Measurements from ENCODE around the gene BAIAP3.

Gene BAIAP3

DNA sequence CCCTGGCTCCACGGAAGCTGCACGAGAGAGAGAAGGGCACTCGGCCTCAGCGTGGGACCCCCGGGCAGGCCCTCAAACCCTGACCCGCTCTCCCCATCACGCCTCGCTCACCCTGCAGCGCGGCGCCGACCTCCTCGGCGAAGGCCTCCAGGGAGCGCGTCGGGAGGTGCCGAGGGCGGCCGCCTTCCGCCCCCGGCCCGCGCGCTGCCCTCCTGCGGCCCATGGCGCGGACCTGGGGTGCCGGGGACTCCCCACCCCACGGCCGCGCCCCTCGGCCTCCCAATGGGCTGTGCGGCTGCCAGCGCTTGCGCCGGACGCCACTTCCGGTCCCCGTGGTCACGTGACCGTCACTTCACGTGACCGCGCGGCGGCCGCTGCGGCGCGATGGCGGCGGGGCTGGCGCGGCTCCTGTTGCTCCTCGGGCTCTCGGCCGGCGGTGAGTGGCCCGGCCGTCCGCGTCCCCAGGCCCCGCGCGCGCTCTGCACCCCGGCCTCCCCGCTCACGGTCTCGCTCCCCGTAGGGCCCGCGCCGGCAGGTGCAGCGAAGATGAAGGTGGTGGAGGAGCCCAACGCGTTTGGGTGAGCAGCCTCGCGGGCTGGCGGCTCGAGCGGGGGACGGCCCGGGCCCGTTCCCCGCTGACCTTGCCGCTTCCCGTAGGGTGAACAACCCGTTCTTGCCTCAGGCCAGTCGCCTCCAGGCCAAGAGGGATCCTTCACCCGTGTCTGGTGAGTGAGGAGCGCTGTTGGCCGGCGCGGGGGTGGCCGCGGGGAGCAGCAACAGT is 18.3 kb downstream of the BAIAP3 start, which contains the start of the genes GNPTG and TSR3:
Gene GNPTG, plus strand, starts transcription at position 350 of the 781 bp plus-strand sequence. Its CDS starts 35 bp downstream, at position 385.
Gene TSR3, minus strand, starts transcription at position 297 of the 781 bp plus-strand sequence. Its CDS starts 74 bp downstream, at position 223.
- DNase-seq, result peak; percentile 83 to 91 (median 83)
- Histone ChIP-seq H3K4me1 (ENCODE audit: control extremely low read depth in 1 of 4, control insufficient read depth in 4 of 4, insufficient read depth in 4 of 4, low read length in 3 of 4) (peaks cover 9 to 29% (median 21%) of the 10 kb centered on the region in 4 experiments), H3K36me3 (ENCODE audit: control insufficient read depth in 4 of 4, insufficient read depth in 4 of 4, low read length in 3 of 4) (peaks cover 2 to 30% (median 18%) of the 10 kb centered on the region in 4 experiments), H3K27ac (ENCODE audit: insufficient read depth in 1 of 2, low read depth in 1 of 2, low read length in 2 of 2, poor library complexity in 1 of 2, severe bottlenecking in 2 of 2) (peak within 1 kb of the TSS; percentile 33 to 73), H3K9me3 (ENCODE audit: control extremely low read depth in 1 of 5, control insufficient read depth in 4 of 5, insufficient read depth in 2 of 5, low read depth in 1 of 5, low read length in 4 of 5) (no peaks in the 10 kb centered on the region), H3K27me3 (replicated peaks in 2 of 5; ENCODE audit: control insufficient read depth in 4 of 5, insufficient read depth in 5 of 5, low read length in 4 of 5) (no peaks in the 10 kb centered on the region), H3K4me3 (ENCODE audit: control insufficient read depth in 1 of 7, extremely low read depth in 1 of 7, insufficient read depth in 4 of 7, low read depth in 2 of 7, low read length in 6 of 7) (peak within 1 kb of the TSS; percentile 78 to 99 (median 92))
- ChIA-PET POLR2A (no interaction called here), CTCF (interaction anchor here (1.6 kb wide), 1 partner anchor 14 kb away, joined by 7 read pairs; no protein-coding TSS in a partner anchor)
- under 1% methylated on average over 65 of the region's 98 CpGs for WGBS (ENCODE audit: insufficient coverage)

DNA sequence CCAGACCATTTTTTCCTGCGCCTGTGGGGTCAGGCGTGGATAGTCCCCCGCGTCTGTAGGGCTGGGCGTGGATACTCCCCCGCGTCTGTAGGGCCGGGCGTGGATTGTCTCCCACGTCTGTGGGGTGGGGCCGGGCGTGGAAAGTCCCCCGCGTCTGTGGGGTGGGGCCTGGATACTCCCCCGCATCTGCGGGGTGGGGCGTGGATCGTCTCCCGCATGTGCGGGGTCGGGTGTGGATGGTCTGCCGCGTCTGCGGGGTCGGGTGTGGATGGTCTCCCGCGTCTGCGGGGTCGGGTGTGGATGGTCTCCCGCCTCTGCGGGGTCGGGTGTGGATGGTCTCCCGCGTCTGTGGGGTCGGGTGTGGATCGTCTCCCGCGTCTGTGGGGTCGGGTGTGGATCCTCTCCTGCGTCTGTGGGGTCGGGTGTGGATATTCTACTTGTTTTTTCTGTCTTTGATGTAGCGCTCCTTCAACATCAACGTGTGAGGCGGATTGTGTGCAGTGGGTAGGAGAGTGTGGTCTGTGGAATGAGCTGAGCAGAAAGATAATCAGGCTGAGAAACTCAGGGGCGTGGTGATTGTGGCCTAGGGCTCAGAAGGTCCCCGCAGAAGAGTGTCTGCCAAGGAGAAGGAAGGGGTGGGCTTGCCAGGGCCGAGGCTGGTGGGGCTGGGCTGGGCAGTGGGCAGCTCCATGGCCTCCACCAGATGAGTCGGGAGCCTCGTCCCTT is 21.5 kb downstream of the BAIAP3 start:
- Histone ChIP-seq H3K36me3 (ENCODE audit: control insufficient read depth in 4 of 4, insufficient read depth in 4 of 4, low read length in 3 of 4) (peaks cover 0 to 16% (median 8%) of the 10 kb centered on the region in 4 experiments), H3K27ac (ENCODE audit: insufficient read depth in 1 of 2, low read depth in 1 of 2, low read length in 2 of 2, poor library complexity in 1 of 2, severe bottlenecking in 2 of 2) (no peak overlapping the region), H3K9me3 (ENCODE audit: control extremely low read depth in 1 of 5, control insufficient read depth in 4 of 5, insufficient read depth in 2 of 5, low read depth in 1 of 5, low read length in 4 of 5) (no peaks in the 10 kb centered on the region), H3K27me3 (replicated peaks in 2 of 5; ENCODE audit: control insufficient read depth in 4 of 5, insufficient read depth in 5 of 5, low read length in 4 of 5) (no peaks in the 10 kb centered on the region), H3K4me1 (ENCODE audit: control extremely low read depth in 1 of 4, control insufficient read depth in 4 of 4, insufficient read depth in 4 of 4, low read length in 3 of 4) (peaks cover 9 to 29% (median 21%) of the 10 kb centered on the region in 4 experiments), H3K4me3 (ENCODE audit: control insufficient read depth in 1 of 7, extremely low read depth in 1 of 7, insufficient read depth in 4 of 7, low read depth in 2 of 7, low read length in 6 of 7) (no peak overlapping the region)
- POLR2A ChIA-PET, result no interaction called here
- CTCF ChIA-PET, result interaction anchor here (0.7 to 1.8 kb wide), 4 partner anchors 8 to 43 kb away, joined by 3 to 9 read pairs (median 4); no protein-coding TSS in a partner anchor
- WGBS (ENCODE audit: insufficient coverage), result 96% methylated on average over 22 of the region's 49 CpGs
- DNase-seq, result peak in 1 of 3 donors; percentile 44

DNA sequence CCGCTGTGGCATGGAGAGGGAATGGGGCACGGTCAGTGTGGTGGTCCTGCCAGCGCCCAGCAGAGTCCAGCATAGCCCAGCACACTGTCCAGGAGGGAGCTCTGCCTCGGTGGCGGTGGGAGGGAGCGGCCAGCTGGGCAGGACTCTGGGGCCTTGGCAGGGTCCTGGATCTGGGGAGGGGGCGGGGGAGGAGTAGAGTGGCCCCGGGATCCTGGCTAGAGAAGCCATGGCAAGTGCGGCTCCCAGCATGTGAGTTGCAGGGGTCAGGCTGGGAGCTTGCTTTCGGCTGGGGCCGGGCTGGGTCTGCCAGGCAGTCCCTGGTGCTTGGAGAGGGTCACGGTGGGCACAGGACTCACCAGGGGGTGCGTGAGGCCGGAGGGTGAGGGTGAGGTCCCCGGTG is 22.1 kb downstream of the BAIAP3 start:
- no peak for DNase-seq
- Histone ChIP-seq H3K27ac (ENCODE audit: insufficient read depth in 1 of 2, low read depth in 1 of 2, low read length in 2 of 2, poor library complexity in 1 of 2, severe bottlenecking in 2 of 2) (no peak overlapping the region), H3K4me3 (ENCODE audit: control insufficient read depth in 1 of 7, extremely low read depth in 1 of 7, insufficient read depth in 4 of 7, low read depth in 2 of 7, low read length in 6 of 7) (no peak overlapping the region), H3K9me3 (ENCODE audit: control extremely low read depth in 1 of 5, control insufficient read depth in 4 of 5, insufficient read depth in 2 of 5, low read depth in 1 of 5, low read length in 4 of 5) (no peaks in the 10 kb centered on the region), H3K27me3 (replicated peaks in 2 of 5; ENCODE audit: control insufficient read depth in 4 of 5, insufficient read depth in 5 of 5, low read length in 4 of 5) (no peaks in the 10 kb centered on the region), H3K4me1 (ENCODE audit: control extremely low read depth in 1 of 4, control insufficient read depth in 4 of 4, insufficient read depth in 4 of 4, low read length in 3 of 4) (peaks cover 9 to 26% (median 20%) of the 10 kb centered on the region in 4 experiments), H3K36me3 (ENCODE audit: control insufficient read depth in 4 of 4, insufficient read depth in 4 of 4, low read length in 3 of 4) (peaks cover 0 to 16% (median 9%) of the 10 kb centered on the region in 4 experiments)
- POLR2A ChIA-PET, result no interaction called here
- CTCF ChIA-PET, result interaction anchor here (0.7 to 1.8 kb wide), 2 partner anchors 10 to 19 kb away, joined by 3 to 5 read pairs; no protein-coding TSS in a partner anchor
- 89% methylated on average over 14 of the region's 15 CpGs for WGBS (ENCODE audit: insufficient coverage)

DNA sequence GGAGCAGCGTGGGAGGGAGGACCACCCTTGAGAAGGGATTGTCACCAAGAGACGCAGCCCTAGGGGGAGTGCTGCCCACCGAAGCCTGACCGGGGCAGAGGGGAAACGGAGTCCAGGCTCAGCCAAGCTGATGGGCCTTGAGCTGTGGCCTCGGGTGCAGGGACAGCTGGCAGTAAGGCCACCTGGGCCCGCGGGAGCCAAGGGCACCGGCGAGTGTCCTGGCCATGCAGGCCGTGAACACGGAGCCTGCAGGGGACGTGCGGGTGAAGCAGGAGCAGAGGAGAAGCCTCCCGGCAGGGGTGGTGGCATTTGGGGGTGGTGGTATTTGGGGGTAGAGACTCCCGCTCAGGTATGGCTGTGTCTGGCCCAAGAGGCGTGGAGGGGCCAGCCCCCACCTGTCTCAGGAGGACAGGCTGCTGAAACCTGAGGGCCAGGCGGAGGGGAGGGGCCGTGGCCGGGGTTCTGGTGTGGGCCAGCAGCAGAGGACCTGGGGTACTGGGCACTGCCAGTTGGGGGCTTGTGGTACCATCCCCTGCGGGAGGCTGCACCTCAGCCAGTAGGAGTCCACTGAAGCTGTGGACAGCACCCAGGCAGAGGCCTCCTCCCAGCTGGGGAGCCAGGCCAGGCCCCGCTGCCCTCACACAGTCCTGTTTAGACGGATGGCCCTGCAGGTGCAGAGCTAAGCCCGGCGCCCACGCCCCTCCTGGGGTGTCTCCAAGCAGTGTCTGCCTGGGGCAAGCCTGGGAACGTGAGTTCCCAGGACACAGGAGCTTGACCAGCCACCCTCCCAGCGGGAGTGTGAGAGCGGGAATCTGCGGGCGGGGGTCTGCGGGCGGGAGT is 22.8 kb downstream of the BAIAP3 start:
- H3K27ac ChIP-seq (ENCODE audit: insufficient read depth in 1 of 2, low read depth in 1 of 2, low read length in 2 of 2, poor library complexity in 1 of 2, severe bottlenecking in 2 of 2), result no peak overlapping the region
- whole genome bisulfite sequencing (ENCODE audit: insufficient coverage), result 92% methylated on average over 26 of the region's 33 CpGs
- ChIA-PET POLR2A (interaction anchor here (0.6 kb wide), 1 partner anchor 52 kb away, joined by 3 read pairs; no protein-coding TSS in a partner anchor), CTCF (interaction anchor here (1.8 kb wide), 1 partner anchor 9 kb away, joined by 5 read pairs; no protein-coding TSS in a partner anchor)
- H3K27me3 ChIP-seq (replicated peaks in 2 of 5; ENCODE audit: control insufficient read depth in 4 of 5, insufficient read depth in 5 of 5, low read length in 4 of 5), result no peaks in the 10 kb centered on the region
- no peaks in the 10 kb centered on the region for H3K9me3 ChIP-seq (ENCODE audit: control extremely low read depth in 1 of 5, control insufficient read depth in 4 of 5, insufficient read depth in 2 of 5, low read depth in 1 of 5, low read length in 4 of 5)
- no peak overlapping the region for H3K4me3 ChIP-seq (ENCODE audit: control insufficient read depth in 1 of 7, extremely low read depth in 1 of 7, insufficient read depth in 4 of 7, low read depth in 2 of 7, low read length in 6 of 7)
- peaks cover 0 to 21% (median 11%) of the 10 kb centered on the region in 4 experiments for H3K36me3 ChIP-seq (ENCODE audit: control insufficient read depth in 4 of 4, insufficient read depth in 4 of 4, low read length in 3 of 4)
- H3K4me1 ChIP-seq (ENCODE audit: control extremely low read depth in 1 of 4, control insufficient read depth in 4 of 4, insufficient read depth in 4 of 4, low read length in 3 of 4), result peaks cover 7 to 19% (median 13%) of the 10 kb centered on the region in 4 experiments
- DNase-seq, result no peak

DNA sequence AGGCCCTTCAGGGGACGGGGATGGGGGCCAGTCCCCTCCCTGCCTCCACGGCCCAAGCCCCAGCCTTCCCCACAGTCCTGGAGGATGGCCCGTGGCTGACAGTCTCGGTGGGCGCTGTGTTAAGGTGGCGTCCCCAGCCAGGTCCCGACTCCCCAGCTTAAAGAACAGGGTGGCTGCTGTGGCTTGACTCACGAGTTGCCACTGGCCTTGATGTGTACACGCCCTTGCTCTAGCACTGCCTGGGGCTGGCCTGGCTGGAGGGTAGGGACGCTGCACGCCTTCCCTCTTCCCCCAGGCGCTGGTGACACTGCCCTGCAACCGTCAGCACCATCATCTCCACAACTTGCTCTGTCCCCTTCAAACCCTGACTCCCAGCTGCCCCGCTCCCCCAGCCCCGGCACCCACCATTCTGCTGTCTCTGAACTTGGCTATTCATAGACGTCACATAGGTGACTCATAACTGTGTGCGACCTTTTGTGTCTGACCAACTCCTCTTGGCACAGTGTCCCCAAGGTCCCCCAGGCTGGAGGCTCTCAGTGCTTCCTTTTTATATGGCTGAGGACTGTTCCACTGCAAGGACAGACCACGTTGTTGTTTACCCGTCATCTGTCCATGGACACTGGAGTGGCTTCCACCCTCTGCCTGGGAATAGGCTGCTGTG is 24.6 kb downstream of the BAIAP3 start:
- no peak for DNase-seq

DNA sequence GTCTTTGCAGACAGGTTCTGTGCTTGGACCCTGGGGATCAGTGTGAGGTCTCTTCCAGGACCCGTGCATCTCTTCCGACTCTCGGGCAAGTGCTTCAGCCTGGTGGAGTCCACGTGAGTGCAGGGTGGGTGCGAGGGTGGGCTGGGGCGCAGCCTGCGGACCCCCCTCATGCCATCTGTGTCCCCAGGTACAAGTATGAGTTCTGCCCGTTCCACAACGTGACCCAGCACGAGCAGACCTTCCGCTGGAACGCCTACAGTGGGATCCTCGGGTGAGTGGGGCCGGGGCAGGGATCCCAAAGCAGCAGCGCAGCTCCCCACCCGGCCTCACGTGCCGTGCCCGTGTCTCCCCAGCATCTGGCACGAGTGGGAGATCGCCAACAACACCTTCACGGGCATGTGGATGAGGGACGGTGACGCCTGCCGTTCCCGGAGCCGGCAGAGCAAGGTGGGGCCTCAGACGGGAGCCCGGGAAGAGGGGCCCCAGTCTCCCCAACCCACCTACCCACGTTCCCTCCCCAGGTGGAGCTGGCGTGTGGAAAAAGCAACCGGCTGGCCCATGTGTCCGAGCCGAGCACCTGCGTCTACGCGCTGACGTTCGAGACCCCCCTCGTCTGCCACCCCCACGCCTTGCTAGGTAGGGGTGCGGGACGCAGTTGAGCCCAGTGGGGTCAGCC is 28.4 kb downstream of the BAIAP3 start:
- Histone ChIP-seq H3K4me3 (ENCODE audit: control insufficient read depth in 1 of 7, extremely low read depth in 1 of 7, insufficient read depth in 4 of 7, low read depth in 2 of 7, low read length in 6 of 7) (no peak overlapping the region), H3K9me3 (ENCODE audit: control extremely low read depth in 1 of 5, control insufficient read depth in 4 of 5, insufficient read depth in 2 of 5, low read depth in 1 of 5, low read length in 4 of 5) (no peaks in the 10 kb centered on the region), H3K27ac (ENCODE audit: insufficient read depth in 1 of 2, low read depth in 1 of 2, low read length in 2 of 2, poor library complexity in 1 of 2, severe bottlenecking in 2 of 2) (no peak overlapping the region), H3K27me3 (replicated peaks in 2 of 5; ENCODE audit: control insufficient read depth in 4 of 5, insufficient read depth in 5 of 5, low read length in 4 of 5) (no peaks in the 10 kb centered on the region), H3K4me1 (ENCODE audit: control extremely low read depth in 1 of 4, control insufficient read depth in 4 of 4, insufficient read depth in 4 of 4, low read length in 3 of 4) (no peaks in the 10 kb centered on the region), H3K36me3 (ENCODE audit: control insufficient read depth in 4 of 4, insufficient read depth in 4 of 4, low read length in 3 of 4) (peaks cover 2 to 68% (median 47%) of the 10 kb centered on the region in 4 experiments)
- ChIA-PET CTCF (interaction anchor here (1.5 to 3.1 kb wide), 4 partner anchors 14 to 176 kb away, joined by 4 to 17 read pairs (median 8); no protein-coding TSS in a partner anchor), POLR2A (no interaction called here)
- 98% methylated on average over 41 of the region's 43 CpGs for WGBS (ENCODE audit: insufficient coverage)
- no peak for DNase-seq

More for the DNA sequence above, 24.6 kb downstream of the BAIAP3 start:
- H3K4me1 ChIP-seq (ENCODE audit: control extremely low read depth in 1 of 4, control insufficient read depth in 4 of 4, insufficient read depth in 4 of 4, low read length in 3 of 4), result peaks cover 0 to 11% (median 1%) of the 10 kb centered on the region in 4 experiments
- H3K27me3 ChIP-seq (replicated peaks in 2 of 5; ENCODE audit: control insufficient read depth in 4 of 5, insufficient read depth in 5 of 5, low read length in 4 of 5), result no peaks in the 10 kb centered on the region
- ChIA-PET POLR2A (no interaction called here), CTCF (no interaction called here)
- H3K4me3 ChIP-seq (ENCODE audit: control insufficient read depth in 1 of 7, extremely low read depth in 1 of 7, insufficient read depth in 4 of 7, low read depth in 2 of 7, low read length in 6 of 7), result no peak overlapping the region
- H3K9me3 ChIP-seq (ENCODE audit: control extremely low read depth in 1 of 5, control insufficient read depth in 4 of 5, insufficient read depth in 2 of 5, low read depth in 1 of 5, low read length in 4 of 5), result no peaks in the 10 kb centered on the region
- peaks cover 0 to 37% (median 25%) of the 10 kb centered on the region in 4 experiments for H3K36me3 ChIP-seq (ENCODE audit: control insufficient read depth in 4 of 4, insufficient read depth in 4 of 4, low read length in 3 of 4)
- no peak overlapping the region for H3K27ac ChIP-seq (ENCODE audit: insufficient read depth in 1 of 2, low read depth in 1 of 2, low read length in 2 of 2, poor library complexity in 1 of 2, severe bottlenecking in 2 of 2)
- WGBS (ENCODE audit: insufficient coverage), result 92% methylated on average over 19 of the region's 19 CpGs

All from common myeloid progenitor, CD34-positive (primary cell).